GM21390 (cell line): Measurements from ENCODE around the gene PGM2.
"Not testable (repeated sequence)": the region's sequence is repeated elsewhere in the genome, so short reads cannot be mapped to it uniquely, and the experiment has no call there.

Experiments
- ATAC-seq: cut with Tn5 transposase; IDR thresholded peaks from one replicate; pipeline ENCODE4 v1.9.1; 2021; ENCODE audit not compliant: unreplicated experiment

The PGM2 gene

DNA sequence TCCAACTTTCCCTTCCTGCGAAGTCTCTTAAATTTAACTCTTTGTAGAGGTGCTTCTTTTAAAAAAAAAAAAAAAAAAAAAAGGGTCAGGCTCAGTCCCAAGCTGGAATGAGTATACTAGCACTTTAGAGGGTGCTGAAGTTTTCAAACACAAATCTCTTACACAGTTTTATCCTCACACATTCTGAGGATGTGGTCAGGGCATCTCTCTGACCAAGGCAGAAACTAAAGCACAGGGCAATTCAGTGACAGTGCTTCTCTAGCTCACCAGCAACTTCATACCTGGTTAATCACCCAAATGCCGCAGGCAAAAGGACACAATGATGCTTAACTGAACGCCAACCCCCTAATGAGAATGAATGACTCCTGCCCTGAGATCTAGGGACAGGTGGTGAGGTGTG is 9.8 kb upstream of the PGM2 start:
- ATAC-seq = no peak

GRCh38 chr4:37818752-37819151 is 7.7 kb upstream of the PGM2 start:
- ATAC-seq = no peak

DNA sequence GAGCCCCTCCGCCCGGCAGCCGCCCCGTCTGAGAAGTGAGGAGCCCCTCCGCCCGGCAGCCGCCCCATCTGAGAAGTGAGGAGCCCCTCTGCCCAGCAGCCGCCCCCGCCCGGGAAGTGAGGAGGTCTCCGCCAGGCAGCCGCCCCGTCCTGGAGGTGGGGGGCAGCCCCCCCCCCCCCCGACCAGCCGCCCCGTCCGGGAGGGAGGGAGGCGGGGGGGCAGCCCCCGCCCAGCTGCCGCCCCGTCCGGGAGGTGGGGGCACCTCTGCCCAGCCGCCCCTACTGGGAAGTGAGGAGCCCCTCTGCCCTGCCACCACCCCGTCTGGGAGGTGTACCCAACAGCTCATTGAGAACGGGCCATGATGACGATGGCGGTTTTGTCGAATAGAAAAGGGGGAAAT is 6.0 kb upstream of the PGM2 start:
- not testable (repeated sequence) for ATAC-seq

GRCh38 chr4:37821953-37822605 is 4.4 kb upstream of the PGM2 start:
- no peak for ATAC-seq

GRCh38 chr4:37825501-37825900 is 985 bp upstream of the PGM2 start:
- ATAC-seq = not testable (repeated sequence)

- peak; percentile 16 for ATAC-seq
Observed at GRCh38 chr4:37825968-37826294, 555 bp upstream of the PGM2 start.

- peak; percentile 41 for ATAC-seq
Observed at GRCh38 chr4:37827030-37827685, 672 bp downstream of the PGM2 start.

DNA sequence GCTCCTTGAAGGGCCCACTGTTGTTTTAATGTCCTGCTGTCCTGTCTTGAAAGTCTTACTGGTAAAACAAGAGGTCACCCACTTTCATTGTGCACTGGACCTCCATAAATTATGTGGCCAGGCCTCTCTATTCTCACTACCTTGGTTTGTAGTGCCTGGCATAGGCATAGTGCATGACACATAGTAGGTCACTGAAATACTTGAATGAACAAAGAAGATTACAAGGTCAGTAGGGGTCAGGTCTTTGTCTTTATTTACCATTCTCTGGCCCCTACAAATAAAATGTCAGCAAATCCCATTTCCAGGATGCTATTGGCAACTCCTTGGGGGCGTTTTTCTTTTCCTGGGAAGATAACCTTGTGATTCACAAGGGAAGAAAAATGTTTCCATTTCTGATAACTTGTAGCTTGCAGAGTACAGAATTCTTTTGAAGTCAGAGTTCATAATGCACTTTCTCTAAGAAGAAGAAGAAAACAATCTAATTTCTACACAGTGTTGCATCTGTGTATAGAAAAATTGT is 1.4 kb downstream of the PGM2 start:
- no peak for ATAC-seq

- ATAC-seq = no peak
Observed at GRCh38 chr4:37828843-37829242, 2.4 kb downstream of the PGM2 start.

DNA sequence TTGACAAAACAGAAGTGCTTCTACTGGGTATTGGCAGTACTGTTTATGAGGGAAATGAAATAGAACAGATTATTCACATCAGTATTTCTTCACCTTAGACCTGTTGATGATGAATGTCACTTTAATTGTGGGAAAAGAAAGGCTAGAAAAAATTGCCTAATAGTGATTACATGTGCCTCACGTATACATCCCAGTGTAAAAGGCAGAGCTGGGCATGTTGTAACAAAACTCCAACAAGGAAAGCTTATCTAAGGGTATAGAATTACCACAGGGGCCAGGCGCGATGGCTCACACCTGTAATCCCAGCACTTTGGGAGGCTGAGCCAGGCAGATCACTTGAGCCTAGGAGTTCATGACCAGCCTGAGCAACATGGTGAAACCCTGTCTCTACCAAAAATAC is 4.2 kb downstream of the PGM2 start:
- no peak for ATAC-seq

DNA sequence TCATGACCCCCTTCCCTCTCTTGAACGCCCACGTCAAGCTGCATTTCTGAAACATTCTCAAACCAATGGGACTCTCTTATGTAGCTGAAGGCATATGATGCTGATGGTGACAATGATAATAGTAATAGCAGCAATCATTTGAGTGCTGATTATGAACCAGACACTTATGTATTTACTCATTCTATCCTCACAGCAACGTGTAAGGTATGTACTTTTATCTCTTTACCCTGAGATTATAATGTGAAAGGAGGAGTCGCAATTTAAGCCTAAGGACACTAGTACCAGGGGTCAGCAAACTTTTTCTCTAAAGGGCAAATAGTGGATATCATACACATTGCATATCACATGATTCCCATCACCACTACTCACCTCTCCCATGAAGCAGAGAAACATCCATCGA is 8.5 kb downstream of the PGM2 start:
- ATAC-seq = no peak

DNA sequence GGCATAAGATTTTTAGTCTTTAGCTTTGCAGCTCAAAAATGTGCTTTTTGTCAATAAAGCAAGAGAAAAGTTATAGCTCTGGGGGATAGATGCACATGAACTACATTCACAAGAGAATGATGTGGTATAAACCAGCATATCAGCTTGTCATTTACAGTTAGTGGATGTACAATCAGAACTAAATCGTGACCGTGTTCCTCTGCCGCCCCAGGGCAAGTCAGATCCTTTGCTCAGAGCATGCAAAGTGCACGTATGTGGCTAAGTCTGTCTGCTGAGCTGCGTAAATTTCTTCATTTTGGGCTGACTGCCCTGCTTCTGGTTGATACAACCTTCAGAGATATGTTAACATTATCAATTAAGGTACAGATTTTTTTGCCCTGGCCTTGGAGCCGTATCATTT is 9.3 kb downstream of the PGM2 start:
- no peak for ATAC-seq

DNA sequence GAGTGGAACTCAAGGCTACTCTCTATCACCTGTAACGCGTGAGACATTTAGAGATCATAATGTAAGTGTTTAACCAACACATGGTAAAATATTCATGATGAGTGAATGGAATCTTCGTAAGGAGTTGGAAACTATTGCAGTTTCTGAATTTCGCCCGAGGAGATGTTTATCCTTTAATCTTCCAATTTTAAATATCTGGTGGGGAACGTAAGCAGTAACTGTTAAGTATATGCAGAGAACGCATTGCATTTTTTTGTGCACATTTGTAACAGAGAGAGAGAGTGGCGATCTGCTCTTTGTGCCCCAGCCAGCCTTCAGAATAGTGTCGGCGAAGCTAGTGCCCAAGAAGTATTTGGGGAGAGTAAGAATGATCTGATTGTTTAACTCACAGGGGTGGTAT is 9.8 kb downstream of the PGM2 start:
- no peak for ATAC-seq

DNA sequence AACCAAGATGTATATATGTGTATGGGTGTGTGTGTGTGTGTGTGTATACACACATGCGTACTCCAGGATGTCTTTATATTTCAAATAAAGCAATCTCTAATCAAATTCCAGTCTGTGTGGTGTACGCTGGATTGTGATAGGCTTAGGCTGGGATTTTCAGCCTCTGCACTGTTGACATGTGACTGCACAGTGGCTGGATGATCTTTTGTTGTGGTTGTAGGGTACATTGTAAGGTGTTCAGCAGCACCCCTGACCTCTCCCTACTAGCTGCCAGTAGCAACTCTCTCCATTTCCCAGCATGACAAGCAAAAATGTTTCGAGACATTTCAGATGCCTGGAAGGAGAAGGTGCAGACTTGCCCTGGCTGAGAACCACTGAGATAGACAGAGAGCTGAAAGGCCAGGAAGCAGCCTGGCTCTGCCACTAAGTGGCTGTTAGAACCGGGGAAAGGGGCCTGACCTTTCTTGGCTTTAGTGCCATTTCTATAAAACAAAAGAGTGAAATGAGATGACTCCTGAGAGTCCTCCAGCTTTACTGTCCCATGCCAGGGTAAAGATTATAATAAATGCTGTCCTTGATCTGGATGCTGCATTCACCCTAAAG is 10.5 kb downstream of the PGM2 start:
- ATAC-seq = no peak

DNA sequence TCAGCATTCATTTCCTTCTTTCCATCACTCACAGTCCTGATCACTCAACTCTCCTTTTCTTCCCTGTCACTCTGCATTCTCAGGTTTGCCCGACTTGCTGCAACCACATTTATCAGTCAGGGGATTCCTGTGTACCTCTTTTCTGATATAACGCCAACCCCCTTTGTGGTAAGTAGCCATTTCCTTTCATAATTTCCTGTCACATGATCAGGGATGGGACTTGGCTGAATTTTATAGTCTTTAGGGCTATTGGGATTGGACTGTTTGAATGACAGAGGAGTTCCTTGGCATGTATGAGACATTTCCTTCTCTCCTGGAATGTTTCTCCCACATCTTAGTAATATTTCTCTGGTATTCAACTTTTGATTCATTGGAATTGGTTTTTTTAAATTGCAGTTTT is 11.0 kb downstream of the PGM2 start:
- ATAC-seq = no peak

- ATAC-seq = no peak
Observed at GRCh38 chr4:37839426-37839825, 12.9 kb downstream of the PGM2 start.

DNA sequence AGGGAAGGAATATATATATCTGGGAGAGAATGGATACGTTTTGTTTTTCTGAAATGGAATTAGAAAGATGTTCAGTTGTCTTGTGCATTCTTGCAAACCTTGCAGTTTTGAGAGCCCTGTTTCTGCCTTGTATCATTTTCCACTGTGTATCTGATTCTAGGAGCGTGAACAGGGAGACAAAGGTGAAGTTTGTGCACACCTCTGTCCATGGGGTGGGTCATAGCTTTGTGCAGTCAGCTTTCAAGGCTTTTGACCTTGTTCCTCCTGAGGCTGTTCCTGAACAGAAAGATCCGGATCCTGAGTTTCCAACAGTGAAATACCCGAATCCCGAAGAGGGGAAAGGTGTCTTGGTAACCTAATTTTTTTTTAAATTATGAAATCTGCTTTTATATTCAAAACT is 17.7 kb downstream of the PGM2 start:
- no peak for ATAC-seq

- no peak for ATAC-seq
Observed at GRCh38 chr4:37845201-37845600, 18.7 kb downstream of the PGM2 start.

DNA sequence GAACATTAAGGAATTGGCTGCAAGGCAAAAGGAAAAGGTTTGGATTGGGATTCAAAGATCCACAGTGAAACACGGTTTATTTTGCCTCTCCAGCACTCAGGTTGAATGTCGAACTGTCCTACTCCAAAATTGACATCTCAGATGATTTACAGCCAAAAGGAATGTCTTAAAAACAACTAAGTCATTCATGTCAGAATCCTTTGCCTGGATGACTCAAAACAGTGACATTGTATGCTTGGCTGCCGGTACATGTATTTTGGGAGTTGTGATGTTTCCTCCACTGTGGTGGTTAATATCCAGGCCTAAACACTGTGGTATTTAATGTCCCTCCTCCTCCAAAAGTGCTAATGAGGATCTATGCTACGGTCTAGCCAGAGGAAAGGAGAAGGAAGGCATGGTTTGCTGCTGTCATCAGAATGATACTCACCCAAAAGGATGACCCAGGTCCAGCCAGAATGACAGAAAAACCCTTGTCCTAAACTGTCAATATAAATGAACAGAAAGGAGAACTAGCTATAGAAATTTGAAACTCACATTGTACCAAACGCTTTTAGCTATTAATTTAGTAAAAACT is 20.9 kb downstream of the PGM2 start:
- ATAC-seq = no peak

DNA sequence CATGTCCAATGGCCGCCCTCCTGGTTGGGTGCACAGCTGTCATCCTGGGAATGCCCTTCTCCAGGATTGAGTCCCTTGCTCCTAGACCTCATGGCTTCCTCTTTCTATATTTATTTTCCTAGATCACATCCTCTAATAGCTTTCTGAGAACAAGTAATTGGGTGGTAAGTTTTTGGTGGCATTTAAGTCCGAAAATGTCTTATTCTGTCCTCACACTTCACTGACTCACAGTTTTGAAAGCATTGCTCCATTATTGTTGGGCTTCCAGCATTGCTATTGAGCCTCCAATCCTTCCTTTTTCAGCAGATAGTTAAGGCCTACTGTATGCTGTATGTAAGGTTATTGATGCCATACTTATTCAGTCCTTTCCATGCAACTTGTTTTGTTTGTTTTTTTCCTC is 25.9 kb downstream of the PGM2 start:
- ATAC-seq = no peak

DNA sequence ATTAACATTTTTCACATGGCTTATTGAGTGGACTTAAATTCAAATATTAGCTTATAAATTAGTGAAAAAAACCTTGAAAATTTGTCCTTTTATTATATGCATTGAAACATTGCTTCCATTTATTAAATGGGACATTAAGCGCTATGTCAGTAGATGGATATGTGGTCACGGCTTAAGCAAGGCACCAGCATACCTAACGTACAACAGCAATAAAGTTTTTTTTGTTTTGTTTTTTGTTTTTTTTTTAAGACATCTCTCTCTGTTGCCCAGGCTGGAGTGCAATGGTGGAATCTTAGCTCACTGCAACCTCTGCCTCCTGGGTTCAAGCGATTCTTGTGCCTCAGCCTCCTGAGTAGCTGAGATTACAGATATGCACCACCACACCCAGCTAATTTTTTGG is 31.6 kb downstream of the PGM2 start:
- no peak for ATAC-seq

DNA sequence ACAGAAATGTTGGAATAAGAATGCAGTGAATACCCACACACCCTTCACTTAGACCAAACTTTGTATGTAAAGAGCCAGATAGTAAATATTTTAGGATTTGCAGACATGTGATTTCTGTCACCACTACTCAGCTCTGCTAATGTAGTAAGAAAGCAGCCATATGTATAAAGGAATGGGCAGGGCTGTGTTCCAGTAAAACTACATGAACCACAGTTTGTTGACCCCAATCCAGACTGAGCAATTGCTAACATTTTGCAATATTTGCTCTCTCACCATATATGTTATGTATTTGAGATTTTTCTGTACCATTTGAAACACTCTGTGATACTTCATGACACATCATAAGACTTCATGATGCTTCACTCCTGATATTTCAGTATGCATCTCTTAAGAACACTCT is 32.4 kb downstream of the PGM2 start:
- ATAC-seq = no peak
